K562 (cell line): ENCODE measurements around the gene AMPD3. TPM values are rescaled to one million over a fixed set of nuclear protein-coding genes. Genes with fewer than 3 reads are reported as not detected.
A peak's percentile ranks its signal among the peaks of the same experiment; 100 is the strongest.

Experiments
- GATAD2A ChIP-seq: fragments of 450-650 bp; IDR thresholded peaks from 2 replicates; pipeline ENCODE4 v1.6.1; 2017
- NCOA2 ChIP-seq, 2 experiments: fragments of 450-650 bp; IDR thresholded peaks; 2 replicates each; pipeline ENCODE4 v1.6.1; 2018; ENCODE audit warnings: mild to moderate bottlenecking in 2 of 2, moderate library complexity in 1 of 2; ENCODE audit not compliant: partially characterized antibody in 2 of 2
- PCBP1 ChIP-seq: fragments of 200-400 bp; formaldehyde crosslinking; IDR thresholded peaks from 2 replicates; pipeline ENCODE4 v1.6.1; 2018; ENCODE audit warnings: mild to moderate bottlenecking, low read depth, low read length; ENCODE audit not compliant: poor library complexity, severe bottlenecking
- STAT5A ChIP-seq: IDR thresholded peaks from 2 replicates; pipeline ENCODE4 v1.6.1; 2012; ENCODE audit warnings: low read length, inconsistent platforms, borderline replicate concordance
- TAF7 ChIP-seq: fragments of 450-650 bp; IDR thresholded peaks from 2 replicates; pipeline ENCODE4 v1.6.1; 2016; ENCODE audit warnings: missing genetic modification characterization, missing compliant biosample characterization
- TEAD1 ChIP-seq, 2 experiments: fragments of 450-650 bp in 1 of 2; sonication (generic) in 1 of 2; formaldehyde crosslinking; IDR thresholded peaks; 2 replicates each; pipeline versions ENCODE4 v1.4.0 to v1.8.0; 2020 to 2022; ENCODE audit warnings: mild to moderate bottlenecking in 2 of 2, missing genetic modification reagents in 1 of 2
- XRCC3 ChIP-seq: fragments of 450-650 bp; IDR thresholded peaks from 2 replicates; pipeline ENCODE4 v1.6.1; 2017; ENCODE audit warnings: mild to moderate bottlenecking, moderate library complexity
- ZKSCAN3 ChIP-seq: fragments of 250-450 bp; sonication (Bioruptor Pico); IDR thresholded peaks from 2 replicates; pipeline ENCODE4 v1.4.0; 2020
- ZNF408 ChIP-seq: fragments of 250-450 bp; sonication (Bioruptor Pico); IDR thresholded peaks from 2 replicates; pipeline ENCODE4 v1.4.0; 2020; ENCODE audit warnings: low read depth, mild to moderate bottlenecking, moderate library complexity
- ZNF75A ChIP-seq: fragments of 450-650 bp; formaldehyde crosslinking; IDR thresholded peaks from 2 replicates; pipeline ENCODE4 v1.4.0; 2020; ENCODE audit warnings: mild to moderate bottlenecking
- ZNF766 ChIP-seq: fragments of 200-800 bp; sonication (Bioruptor generic); conservative IDR thresholded peaks from 2 replicates; pipeline ENCODE4 v1.6.1; 2016; ENCODE audit warnings: missing genetic modification characterization, missing compliant biosample characterization
- polyA plus RNA-seq, 8 experiments: library from polyadenylated mRNA; depleted of rRNA in 4 of 8; stranded (reverse) in 5 of 8; unstranded in 3 of 8; fragments of >200 nt; fragmentation: Nextera tagmentation in 2 of 8; fragmentation: Illumina TruSeq in 1 of 8; extraction: Ambion mirVana in 2 of 8; extraction: Trizol in 1 of 8; gene quantifications; 2 replicates each; pipeline versions ENCODE4 v1.2.1 to v1.2.3, GENCODE V29; 2011 to 2014; ENCODE audit warnings: inconsistent platforms in 1 of 8, missing spikeins in 1 of 8
- total RNA-seq, 7 experiments: library from RNA; depleted of rRNA in 6 of 7; stranded (reverse); fragments of >200 nt in 6 of 7; fragmentation: Illumina TruSeq in 2 of 7; extraction: Trizol in 2 of 7; gene quantifications; 2 replicates each; pipeline versions ENCODE4 v1.2.1 to v1.2.3, GENCODE V29; 2011 to 2021; ENCODE audit warnings: low replicate concordance in 1 of 7
- TF ChIP-seq, protein P1 (sequence below): sonication (generic); formaldehyde crosslinking; IDR thresholded peaks from 2 replicates; pipeline ENCODE4 v1.8.1; 2023; ENCODE audit warnings: mild to moderate bottlenecking, missing genetic modification reagents
- TF ChIP-seq, protein P2 (sequence below), 2 experiments: fragments of 450-650 bp; IDR thresholded peaks; 2 replicates each; pipeline ENCODE4 v1.6.1; 2018; ENCODE audit warnings: mild to moderate bottlenecking in 2 of 2, low read depth in 1 of 2; ENCODE audit not compliant: partially characterized antibody in 2 of 2
- TF ChIP-seq, protein P3 (sequence below): IDR thresholded peaks from 2 replicates; pipeline ENCODE4 v1.6.1; 2011; ENCODE audit warnings: borderline replicate concordance, low read depth, mild to moderate bottlenecking, moderate library complexity, low read length; ENCODE audit not compliant: insufficient read depth, poor library complexity, severe bottlenecking
- TF ChIP-seq, protein P4 (sequence below): sonication (generic); formaldehyde crosslinking; IDR thresholded peaks from 2 replicates; pipeline ENCODE4 v1.8.0; 2022; ENCODE audit warnings: mild to moderate bottlenecking, missing genetic modification reagents
- TF ChIP-seq, protein P5 (sequence below), 3 experiments: IDR thresholded peaks in 2 of 3; conservative IDR thresholded peaks in 1 of 3; 2 replicates each; pipeline ENCODE4 v1.5.1; 2011 to 2012; ENCODE audit warnings: low read length in 3 of 3, mild to moderate bottlenecking in 3 of 3, control low read depth in 2 of 3, improper control_type of control experiment in 1 of 3, inconsistent platforms in 1 of 3, low read depth in 1 of 3, mixed read lengths in 1 of 3, moderate library complexity in 1 of 3; ENCODE audit not compliant: insufficient read depth in 2 of 3

The AMPD3 gene
- total and polyA plus RNA-seq, 9 of the 15 experiments (the other 6 are each of a cell fraction or from before 2014, with no cell fraction given), result 4.4 to 23.6 (median 11.2) TPM

DNA sequence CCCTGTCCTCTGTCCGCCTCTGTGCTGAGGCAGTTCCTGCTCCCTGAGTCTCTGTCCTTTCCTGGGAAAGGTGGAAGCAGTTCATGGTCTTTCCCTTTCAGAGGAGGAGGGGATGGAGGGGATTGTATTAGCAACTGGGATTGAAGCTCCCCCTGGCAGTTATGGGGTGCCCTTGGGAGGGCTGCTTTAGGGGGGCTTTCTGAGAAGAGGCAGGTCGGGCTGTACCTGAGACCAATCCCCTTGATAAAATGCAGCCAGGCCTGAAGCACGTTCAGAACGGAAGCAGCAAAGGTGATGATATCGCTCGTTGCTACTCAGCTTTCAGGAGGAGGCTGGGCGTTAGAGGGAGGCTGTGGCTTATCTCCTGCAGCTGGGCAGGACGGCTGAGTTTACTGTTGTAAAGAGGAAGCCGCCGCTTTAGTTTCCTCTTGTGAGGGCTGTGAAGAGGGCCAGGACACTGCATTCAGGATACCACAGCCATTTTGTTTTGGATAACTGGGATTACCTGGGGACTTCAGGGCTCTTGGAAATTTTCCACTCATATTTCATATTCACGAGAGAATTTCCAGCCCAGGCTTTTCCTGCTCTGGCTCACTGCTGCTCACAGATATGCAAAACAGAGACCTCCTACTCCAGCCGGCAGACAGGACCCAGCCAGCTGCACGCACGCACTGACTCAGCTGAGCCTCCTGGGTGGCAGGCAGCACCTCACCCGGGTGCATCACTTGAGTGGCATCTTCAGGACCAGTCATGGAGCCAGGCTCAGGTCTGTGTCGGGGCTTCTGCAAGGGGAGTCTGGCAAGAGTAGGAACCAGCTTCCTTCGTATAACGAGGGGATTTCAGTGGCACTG lies 798 bp downstream of the AMPD3 start (continued):
- TF ChIP-seq NCOA2 (IDR thresholded peaks at IDR 0.05; ENCODE audit: partially characterized antibody in 2 of 2), result no peak
- TF ChIP-seq, protein P1, sequence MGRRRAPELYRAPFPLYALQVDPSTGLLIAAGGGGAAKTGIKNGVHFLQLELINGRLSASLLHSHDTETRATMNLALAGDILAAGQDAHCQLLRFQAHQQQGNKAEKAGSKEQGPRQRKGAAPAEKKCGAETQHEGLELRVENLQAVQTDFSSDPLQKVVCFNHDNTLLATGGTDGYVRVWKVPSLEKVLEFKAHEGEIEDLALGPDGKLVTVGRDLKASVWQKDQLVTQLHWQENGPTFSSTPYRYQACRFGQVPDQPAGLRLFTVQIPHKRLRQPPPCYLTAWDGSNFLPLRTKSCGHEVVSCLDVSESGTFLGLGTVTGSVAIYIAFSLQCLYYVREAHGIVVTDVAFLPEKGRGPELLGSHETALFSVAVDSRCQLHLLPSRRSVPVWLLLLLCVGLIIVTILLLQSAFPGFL (CRISPR knock-in tag), result no peak
- no peak; a peak in 1 of 4 replicates for TF ChIP-seq TEAD1 (CRISPR knock-in tag; IDR thresholded peaks at IDR 0.05)
- TF ChIP-seq XRCC3, result no peak
- TF ChIP-seq, protein P2, sequence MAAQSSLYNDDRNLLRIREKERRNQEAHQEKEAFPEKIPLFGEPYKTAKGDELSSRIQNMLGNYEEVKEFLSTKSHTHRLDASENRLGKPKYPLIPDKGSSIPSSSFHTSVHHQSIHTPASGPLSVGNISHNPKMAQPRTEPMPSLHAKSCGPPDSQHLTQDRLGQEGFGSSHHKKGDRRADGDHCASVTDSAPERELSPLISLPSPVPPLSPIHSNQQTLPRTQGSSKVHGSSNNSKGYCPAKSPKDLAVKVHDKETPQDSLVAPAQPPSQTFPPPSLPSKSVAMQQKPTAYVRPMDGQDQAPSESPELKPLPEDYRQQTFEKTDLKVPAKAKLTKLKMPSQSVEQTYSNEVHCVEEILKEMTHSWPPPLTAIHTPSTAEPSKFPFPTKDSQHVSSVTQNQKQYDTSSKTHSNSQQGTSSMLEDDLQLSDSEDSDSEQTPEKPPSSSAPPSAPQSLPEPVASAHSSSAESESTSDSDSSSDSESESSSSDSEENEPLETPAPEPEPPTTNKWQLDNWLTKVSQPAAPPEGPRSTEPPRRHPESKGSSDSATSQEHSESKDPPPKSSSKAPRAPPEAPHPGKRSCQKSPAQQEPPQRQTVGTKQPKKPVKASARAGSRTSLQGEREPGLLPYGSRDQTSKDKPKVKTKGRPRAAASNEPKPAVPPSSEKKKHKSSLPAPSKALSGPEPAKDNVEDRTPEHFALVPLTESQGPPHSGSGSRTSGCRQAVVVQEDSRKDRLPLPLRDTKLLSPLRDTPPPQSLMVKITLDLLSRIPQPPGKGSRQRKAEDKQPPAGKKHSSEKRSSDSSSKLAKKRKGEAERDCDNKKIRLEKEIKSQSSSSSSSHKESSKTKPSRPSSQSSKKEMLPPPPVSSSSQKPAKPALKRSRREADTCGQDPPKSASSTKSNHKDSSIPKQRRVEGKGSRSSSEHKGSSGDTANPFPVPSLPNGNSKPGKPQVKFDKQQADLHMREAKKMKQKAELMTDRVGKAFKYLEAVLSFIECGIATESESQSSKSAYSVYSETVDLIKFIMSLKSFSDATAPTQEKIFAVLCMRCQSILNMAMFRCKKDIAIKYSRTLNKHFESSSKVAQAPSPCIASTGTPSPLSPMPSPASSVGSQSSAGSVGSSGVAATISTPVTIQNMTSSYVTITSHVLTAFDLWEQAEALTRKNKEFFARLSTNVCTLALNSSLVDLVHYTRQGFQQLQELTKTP (IDR thresholded peaks at IDR 0.05; ENCODE audit: low read depth in 1 of 2, partially characterized antibody in 2 of 2), result peak in 1 of 2 experiments; percentile 24
- TF ChIP-seq ZNF766 (CRISPR knock-in tag), result no peak
- TF ChIP-seq, protein P3, sequence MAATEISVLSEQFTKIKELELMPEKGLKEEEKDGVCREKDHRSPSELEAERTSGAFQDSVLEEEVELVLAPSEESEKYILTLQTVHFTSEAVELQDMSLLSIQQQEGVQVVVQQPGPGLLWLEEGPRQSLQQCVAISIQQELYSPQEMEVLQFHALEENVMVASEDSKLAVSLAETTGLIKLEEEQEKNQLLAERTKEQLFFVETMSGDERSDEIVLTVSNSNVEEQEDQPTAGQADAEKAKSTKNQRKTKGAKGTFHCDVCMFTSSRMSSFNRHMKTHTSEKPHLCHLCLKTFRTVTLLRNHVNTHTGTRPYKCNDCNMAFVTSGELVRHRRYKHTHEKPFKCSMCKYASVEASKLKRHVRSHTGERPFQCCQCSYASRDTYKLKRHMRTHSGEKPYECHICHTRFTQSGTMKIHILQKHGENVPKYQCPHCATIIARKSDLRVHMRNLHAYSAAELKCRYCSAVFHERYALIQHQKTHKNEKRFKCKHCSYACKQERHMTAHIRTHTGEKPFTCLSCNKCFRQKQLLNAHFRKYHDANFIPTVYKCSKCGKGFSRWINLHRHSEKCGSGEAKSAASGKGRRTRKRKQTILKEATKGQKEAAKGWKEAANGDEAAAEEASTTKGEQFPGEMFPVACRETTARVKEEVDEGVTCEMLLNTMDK, result no peak
- TF ChIP-seq, protein P4, sequence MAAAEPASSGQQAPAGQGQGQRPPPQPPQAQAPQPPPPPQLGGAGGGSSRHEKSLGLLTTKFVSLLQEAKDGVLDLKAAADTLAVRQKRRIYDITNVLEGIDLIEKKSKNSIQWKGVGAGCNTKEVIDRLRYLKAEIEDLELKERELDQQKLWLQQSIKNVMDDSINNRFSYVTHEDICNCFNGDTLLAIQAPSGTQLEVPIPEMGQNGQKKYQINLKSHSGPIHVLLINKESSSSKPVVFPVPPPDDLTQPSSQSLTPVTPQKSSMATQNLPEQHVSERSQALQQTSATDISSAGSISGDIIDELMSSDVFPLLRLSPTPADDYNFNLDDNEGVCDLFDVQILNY (CRISPR knock-in tag), result no peak
- 0 out of 2 replicates have a peak, but pooled peaks have one; percentile 43 for TF ChIP-seq GATAD2A
- TF ChIP-seq TAF7, result no peak
- no peak for TF ChIP-seq PCBP1
- TF ChIP-seq ZKSCAN3 (CRISPR knock-in tag), result no peak
- TF ChIP-seq ZNF408 (CRISPR knock-in tag), result no peak
- TF ChIP-seq ZNF75A (CRISPR knock-in tag), result no peak
- TF ChIP-seq STAT5A, result peak; percentile 58; the same call in 1 of the 2 replicates
- TF ChIP-seq, protein P5, sequence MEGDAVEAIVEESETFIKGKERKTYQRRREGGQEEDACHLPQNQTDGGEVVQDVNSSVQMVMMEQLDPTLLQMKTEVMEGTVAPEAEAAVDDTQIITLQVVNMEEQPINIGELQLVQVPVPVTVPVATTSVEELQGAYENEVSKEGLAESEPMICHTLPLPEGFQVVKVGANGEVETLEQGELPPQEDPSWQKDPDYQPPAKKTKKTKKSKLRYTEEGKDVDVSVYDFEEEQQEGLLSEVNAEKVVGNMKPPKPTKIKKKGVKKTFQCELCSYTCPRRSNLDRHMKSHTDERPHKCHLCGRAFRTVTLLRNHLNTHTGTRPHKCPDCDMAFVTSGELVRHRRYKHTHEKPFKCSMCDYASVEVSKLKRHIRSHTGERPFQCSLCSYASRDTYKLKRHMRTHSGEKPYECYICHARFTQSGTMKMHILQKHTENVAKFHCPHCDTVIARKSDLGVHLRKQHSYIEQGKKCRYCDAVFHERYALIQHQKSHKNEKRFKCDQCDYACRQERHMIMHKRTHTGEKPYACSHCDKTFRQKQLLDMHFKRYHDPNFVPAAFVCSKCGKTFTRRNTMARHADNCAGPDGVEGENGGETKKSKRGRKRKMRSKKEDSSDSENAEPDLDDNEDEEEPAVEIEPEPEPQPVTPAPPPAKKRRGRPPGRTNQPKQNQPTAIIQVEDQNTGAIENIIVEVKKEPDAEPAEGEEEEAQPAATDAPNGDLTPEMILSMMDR (IDR thresholded peaks at IDR 0.05 in 2 of 3, conservative IDR thresholded peaks at IDR 0.05 in 1 of 3; ENCODE audit: insufficient read depth in 2 of 3, low read depth in 1 of 3, low read length in 3 of 3), result no peak
